PC-9 (cell line): ENCODE measurements around the gene FGFR3.

Experiments
- EZH2 ChIP-seq: fragments of 200-600 bp; sonication (generic); IDR thresholded peaks from 2 replicates; pipeline ENCODE4 v1.8.0; 2017; ENCODE audit warnings: antibody characterized with exemption, low read depth
- TF ChIP-seq, protein P1 (sequence below): fragments of 200-600 bp; sonication (generic); conservative IDR thresholded peaks from 2 replicates; pipeline ENCODE4 v1.6.1; 2017; ENCODE audit warnings: mixed run types, antibody characterized with exemption, mild to moderate bottlenecking, moderate library complexity

DNA sequence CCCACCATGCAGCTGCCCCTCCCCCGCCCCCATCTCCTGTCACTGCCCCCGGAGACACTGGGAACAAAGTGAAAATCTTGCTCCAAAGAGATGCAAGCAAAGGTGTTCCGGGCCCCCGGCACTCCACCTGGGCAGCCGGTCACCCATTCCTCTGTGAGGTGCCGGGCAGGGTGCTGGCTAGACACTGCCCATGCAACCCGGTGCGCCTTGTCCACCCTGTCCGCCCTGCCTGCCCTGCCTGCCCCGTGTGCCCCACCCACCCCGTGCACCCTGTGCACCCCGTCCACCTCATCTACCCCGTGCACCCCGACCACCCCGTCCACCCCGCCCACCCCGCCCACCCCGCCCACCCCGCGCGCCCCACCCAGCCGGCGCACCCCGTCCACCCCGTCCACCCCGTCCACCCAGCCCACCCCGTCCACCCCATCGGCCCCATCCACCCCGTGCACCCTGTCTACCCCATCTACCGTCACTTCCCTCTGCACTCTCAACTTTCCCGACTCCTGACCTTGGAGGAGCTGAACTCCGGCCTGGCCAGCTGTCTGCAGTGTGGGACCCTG is 31.9 kb upstream of the FGFR3 start:
- TF ChIP-seq, protein P1, sequence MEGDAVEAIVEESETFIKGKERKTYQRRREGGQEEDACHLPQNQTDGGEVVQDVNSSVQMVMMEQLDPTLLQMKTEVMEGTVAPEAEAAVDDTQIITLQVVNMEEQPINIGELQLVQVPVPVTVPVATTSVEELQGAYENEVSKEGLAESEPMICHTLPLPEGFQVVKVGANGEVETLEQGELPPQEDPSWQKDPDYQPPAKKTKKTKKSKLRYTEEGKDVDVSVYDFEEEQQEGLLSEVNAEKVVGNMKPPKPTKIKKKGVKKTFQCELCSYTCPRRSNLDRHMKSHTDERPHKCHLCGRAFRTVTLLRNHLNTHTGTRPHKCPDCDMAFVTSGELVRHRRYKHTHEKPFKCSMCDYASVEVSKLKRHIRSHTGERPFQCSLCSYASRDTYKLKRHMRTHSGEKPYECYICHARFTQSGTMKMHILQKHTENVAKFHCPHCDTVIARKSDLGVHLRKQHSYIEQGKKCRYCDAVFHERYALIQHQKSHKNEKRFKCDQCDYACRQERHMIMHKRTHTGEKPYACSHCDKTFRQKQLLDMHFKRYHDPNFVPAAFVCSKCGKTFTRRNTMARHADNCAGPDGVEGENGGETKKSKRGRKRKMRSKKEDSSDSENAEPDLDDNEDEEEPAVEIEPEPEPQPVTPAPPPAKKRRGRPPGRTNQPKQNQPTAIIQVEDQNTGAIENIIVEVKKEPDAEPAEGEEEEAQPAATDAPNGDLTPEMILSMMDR: no peak
- no peak for TF ChIP-seq EZH2
